COR-L47 (cell line): ENCODE measurements around the gene TTC32.

ENCODE experiments used
- DNase-seq: peaks from one replicate; lab custom pipeline; 2025; lab: John Stamatoyannopoulos, UW

The TTC32 gene

DNA sequence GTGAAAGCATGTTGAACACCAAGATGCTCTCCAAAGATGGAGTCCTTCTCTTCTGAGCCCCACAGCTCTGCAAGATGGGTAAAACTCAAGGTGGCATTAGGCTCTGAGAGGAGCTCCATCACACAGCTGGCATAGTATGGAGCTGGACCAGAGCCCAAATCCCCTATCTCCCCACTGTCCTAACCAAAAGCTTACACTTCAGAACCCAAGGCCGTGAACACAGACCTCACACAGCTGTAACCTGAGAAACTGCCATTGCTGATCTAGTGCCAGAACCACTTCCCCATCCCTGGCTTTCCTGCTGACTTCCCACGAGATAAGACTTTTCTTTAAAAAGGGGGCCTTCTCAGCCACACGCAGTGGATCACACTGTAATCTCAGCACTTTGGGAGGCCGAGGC, 25.0 kb downstream of the TTC32 start:
- no peak for DNase-seq

DNA sequence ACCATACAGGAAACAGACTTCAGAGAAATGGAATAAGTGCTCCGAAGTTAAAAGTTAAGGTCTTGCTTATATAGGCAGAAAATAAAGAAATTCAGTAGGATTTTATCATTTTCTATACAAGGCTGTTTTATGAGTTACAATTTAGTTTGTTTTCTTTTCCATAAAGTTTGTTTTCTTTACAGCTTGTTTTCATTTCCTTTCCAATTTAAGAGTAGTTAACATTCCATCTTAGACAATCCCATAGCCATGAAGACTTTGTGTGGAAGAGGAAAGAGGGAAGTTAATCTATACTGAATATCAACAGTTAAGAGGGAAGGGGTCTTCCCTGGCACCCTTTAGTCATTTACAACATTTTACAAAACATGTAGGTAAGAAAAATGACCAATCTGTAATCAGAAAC, 26.5 kb downstream of the TTC32 start:
- no peak for DNase-seq

DNA sequence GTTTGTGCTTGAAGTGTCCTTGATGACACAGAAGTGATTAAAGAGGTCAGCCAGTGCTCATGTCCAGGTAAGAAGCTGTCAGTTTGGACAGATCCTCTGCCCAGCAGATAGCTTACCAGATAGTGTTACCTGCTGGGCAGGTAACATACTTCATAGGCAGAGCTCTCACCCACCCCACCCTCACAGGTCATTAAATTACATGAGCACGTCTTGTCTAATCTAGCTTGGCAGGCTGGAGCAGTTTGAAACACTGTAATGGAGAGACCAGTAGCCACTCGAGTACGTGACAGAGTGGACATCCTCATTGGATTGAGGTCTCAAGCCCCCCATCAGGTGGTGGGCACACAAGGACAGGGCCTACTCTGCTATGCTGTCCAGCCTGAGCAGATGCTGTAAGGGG, 27.1 kb downstream of the TTC32 start:
- DNase-seq: no peak

DNA sequence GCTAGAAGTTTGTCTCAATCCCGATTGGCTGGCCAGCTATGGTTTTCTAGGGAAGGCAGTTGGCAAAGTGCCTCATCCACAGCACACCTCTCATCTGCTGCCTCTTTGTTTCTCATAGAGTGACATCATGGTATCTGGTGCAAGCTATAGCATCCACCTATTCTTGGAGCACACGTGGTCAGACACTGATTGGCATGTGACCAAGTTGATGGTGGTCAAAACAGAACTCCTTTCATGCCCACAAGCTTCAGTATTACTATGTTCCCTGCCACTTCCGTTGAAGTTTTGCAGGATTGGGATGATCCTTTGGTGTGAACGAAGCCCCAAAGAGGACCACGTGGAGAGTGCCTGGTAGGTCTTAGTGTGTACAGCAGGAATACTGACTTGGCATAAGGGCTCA, 28.8 kb downstream of the TTC32 start:
- DNase-seq: no peak

DNA sequence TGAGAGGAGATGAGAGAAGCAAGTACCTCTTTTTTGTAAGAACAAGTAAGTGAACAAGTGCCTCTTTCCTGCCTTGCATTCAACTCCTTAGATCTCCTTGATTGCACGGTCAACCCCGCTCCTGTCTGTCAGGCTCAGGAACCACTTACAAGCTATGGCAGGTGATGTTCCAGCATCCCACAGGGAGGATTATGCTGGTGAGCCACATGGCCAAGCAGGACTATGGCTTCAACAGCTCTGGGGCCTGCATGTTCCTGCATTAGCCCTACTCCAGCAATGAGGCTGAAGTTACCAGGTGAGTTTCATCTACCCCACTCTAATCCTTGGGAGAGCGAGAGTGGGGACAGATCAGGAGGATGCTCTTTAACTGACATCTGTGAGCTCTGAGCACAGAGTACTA, 29.5 kb downstream of the TTC32 start:
- no peak for DNase-seq

DNA sequence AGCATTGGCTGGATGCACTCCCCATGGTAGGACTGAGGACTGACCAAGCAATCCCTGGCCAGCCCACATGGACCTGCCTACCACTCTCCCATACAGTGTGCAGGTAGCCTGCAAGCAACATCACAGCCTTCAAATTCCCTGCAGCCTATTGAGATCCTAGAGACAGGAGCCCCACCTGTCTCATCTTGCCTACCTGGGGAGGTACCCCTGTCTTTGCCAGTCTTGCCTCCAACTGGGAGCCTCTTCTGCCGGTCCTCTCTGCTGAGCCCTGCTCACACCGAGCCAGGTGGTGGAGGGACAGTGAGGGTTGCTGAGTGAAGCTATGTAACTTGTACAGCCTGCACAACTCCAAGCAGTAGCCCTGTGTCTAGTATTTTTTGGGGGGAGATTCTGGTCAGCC, 29.9 kb downstream of the TTC32 start:
- no peak for DNase-seq

DNA sequence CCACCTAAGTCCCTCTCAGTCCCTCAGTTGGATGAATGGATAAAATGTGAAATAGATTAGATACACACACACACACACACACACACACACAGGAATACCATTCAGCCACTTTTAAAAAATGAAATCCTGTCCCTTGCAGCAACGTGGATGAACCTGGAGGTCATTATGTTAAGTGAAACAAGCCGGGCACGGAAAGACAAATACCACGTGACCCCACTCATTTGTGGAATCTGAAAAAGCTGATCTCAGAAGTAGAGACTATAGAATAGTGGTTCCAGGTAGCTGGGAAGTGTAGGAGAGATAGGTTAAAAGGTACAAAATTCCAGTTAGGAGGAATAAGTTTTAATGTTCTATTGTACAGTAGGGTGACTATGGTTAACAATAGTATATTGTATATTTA, 31.0 kb downstream of the TTC32 start:
- no peak for DNase-seq

DNA sequence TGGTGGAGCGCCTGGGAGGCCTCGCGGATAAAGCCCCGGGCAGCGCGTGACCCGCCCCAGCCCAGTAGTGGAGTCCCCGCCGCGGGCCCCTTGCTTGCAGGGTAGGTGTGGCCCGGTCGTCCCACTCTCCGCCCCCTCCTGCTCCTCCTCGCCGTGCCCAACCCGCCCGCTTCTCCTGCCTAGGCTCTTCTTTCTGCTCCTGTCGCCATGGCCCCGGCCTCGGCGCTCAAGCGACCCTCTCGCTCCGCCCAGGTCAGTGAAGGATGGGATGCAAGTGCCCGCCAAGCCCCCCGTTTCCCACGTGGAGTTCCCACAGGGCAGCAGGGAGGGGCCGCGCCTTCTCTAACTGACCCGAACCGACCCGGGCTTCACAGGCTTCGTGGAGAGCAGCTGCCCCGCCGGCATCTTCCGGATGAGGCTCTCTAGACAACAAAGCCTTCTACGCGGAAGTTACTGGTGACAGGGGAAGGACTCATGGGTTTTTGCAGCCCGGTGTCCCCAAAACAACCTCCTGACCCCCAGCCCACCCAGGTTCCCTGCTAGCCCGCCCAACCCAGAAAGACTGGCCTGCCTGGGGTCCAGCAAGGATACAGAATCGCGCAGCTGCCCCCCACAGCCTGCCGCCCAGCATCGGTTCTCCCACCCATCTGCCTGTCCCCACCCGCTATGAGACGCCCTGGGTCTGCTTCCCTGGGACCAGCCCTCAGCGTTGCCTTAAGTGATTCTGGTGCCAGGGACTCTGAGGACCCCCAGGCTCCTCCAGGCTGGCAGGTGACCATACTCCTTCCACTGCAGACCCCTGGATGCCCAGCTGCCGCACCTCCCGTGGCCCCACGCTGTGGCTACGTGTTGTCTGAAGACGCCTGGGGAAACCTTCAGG, 32.8 kb downstream of the TTC32 start:
- no peak for DNase-seq

DNA sequence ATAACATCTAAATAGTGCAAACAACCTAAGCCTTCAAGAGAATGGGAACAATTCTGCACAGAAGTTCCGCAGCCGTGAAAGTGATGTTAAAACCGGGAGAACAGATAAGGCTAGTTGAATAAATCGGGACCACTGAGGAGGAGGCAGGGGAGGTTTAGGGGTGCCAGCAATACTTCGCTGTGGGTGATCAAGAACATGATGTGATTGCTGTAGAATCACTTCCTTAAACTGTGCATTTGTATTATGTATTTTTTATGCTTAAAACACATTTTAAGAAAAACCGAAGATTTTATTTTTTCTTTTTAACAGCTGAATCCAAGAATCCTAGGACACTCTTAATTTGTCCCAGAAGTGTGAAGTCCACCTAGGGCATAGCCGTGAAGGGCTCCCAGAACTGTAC, 33.6 kb downstream of the TTC32 start:
- no peak for DNase-seq

DNA sequence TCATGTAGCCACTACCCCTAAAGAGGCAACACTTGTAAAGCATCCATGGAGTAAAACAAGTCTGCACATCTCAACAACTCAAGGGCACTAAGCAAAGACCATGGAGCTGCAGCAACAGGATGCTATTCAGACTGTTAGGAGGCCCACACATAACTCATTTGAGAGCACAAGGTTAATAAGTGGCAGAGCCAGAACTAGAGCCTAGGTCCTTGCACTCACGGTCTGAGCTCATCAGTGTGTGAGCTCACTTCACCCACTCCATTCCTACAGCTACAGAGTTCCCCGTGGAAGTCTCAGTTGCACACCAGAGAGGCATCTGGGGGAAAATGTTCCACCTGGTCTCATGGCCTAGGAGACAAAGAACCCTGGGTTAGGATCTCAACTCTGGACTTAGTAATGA, 35.0 kb downstream of the TTC32 start:
- no peak for DNase-seq

DNA sequence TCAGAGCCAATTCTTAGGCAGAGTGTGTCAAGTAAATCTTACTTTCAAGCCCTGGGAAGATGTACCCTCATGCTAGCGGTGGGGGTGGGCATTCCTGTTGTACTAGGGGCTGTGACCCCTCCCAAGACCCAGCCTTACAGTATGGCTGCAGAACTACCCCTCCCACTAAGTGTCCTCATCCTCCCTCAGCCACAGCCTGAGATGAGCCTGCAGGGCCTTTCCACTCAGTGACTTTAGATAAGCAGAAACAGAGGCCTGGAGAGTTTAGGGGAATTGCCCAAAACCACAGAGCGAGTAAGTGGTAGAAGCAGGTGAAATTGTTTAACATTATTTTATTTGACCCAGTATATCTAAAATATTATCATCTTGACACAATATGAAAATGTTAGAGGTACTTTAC, 36.6 kb downstream of the TTC32 start:
- DNase-seq: no peak

DNA sequence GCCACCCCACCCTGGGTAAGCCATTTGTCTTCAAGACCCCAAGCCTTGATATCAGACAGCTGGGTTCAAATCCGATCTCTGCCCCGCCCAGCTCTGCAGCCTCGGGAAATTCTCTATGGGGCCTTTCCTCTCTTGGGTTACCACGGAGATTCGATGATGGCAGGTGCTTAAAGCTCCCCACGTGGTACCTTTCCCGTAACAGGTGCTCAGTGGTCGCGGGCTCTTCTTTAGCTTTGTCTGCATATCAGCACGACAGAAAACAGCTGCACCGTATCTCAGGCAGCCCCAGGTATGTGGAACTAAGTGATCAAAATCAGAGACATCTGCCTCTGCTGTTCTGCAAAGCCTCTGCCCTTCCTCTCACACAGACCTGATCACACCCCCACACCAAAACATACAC, 37.4 kb downstream of the TTC32 start:
- DNase-seq: no peak

DNA sequence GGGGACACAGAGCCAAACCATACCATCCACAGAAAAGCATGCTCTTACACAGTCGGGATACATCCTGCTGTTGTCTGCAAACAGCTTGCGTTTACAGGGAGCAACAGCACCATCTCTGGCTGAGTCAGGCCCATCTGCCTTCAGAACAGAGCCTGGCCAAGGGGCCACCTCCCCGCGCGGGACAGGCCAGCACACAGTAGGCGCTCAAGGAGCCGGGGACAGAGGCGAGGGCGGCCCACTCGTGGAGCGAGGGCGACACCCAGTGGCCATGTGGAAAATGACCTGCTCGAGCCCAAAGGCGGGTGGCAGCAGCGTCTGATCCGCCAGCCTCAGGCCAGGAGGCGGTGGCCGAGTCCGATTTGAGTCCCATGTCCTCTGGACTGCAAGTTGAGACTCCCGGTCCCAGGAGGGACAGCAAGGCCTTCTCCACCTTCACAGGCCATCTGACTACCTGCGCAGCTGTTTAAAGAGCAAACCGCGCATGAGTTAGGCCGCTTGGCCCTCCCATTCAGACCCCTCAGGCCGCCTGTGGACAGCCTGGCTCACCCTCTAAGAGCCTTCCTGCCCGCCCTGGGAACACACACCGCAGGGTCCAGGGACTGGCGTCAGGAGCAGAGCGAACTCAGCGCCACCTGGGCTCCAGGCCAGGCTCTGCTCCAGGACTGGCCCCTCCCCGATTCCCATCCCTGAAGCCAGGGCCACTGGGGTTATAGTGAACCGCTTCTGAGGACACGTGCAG, 38.3 kb downstream of the TTC32 start:
- DNase-seq: peak; percentile 17

DNA sequence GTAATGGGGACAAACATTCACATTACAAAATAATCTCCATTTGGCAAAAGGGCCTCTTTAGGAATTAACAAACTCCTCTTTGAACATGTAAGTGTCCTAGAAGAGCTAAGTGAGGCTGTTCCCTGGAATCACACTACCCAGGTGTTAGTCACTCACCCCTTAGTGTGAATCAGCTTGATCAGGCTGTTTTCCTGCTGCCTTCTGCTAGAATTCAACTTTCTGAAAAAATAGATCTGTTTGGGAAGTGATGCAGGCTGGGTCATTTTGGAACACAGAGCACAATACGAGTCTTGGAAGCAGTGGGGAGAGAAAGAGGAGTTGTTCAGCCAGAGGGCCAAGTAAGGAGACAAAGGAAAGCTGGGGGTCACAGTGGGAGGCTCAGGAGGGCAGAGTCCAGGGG, 40.0 kb downstream of the TTC32 start:
- no peak for DNase-seq

DNA sequence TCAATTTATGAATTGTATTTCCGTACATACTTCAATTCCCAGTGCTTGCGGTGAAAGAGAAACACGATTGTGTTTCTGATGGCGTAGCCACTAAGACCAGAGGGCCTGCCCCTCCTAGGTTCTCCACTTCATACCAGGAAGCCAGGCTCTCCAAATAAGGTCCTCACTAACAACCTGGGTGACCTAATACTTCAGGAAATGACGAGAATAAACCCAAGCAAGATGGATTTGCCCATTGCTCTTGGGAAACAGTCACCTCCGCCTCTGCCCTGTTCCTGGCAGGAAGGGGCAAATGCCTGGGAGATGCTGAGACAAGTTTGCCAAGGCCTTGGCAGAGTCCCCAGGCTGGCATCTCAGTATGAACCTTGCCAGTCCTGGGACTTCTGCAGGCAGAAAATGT, 41.8 kb downstream of the TTC32 start:
- no peak for DNase-seq

DNA sequence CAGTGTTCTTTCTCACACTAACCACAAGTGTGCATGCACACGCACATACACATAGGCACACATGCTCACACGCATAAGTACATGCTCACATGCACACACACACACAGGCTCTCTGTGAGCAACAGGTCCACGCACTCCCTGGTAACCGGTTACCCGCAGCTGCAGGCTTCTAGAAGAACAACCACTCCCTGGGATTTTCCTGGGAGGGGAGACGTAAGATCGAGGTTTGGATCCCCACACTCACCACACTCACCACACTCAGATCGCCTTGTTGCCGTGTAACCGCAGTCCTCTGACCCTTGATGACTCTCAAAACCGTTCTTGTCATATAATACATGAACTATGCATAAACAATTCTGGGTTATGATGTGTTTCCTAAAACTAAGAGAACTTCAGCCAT, 42.2 kb downstream of the TTC32 start:
- DNase-seq: no peak

DNA sequence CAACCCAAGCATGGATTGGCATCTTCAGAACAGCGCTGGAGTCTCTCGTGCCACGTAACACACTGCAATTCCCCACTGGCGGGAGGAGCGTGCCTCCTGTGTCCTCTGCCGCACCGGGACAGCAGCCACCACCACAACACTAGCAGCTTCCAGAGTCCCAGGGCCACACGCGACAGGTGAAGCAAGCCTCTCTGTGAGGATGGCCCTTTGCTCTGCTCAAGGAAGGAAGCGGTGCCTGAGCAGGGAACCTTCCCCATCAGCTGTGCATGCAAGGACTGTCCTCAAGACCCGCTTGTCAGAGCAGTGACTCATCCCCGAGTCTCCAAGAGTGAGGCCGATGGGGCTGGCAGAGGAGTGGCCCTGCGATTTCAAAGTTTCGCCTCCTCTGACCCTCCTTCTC, 44.0 kb downstream of the TTC32 start:
- no peak for DNase-seq

DNA sequence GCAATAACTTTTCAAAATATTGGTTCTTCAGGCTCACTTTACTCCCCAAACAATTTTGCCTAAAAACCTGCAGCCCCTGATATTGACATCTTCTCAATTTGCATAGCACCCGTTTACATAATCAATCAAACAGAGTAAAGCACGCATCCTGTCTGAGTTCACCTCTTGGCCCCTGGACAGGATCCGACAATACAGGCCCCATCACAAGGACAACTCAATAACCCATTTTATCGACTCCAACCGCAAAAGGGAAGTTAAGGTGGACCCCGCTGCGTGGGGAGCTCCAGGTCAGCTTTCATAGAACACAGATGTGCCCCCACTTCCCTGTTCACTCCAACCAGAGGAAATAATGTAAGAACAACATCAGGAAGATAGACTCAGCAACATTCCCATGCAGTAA, 44.7 kb downstream of the TTC32 start:
- DNase-seq: no peak

DNA sequence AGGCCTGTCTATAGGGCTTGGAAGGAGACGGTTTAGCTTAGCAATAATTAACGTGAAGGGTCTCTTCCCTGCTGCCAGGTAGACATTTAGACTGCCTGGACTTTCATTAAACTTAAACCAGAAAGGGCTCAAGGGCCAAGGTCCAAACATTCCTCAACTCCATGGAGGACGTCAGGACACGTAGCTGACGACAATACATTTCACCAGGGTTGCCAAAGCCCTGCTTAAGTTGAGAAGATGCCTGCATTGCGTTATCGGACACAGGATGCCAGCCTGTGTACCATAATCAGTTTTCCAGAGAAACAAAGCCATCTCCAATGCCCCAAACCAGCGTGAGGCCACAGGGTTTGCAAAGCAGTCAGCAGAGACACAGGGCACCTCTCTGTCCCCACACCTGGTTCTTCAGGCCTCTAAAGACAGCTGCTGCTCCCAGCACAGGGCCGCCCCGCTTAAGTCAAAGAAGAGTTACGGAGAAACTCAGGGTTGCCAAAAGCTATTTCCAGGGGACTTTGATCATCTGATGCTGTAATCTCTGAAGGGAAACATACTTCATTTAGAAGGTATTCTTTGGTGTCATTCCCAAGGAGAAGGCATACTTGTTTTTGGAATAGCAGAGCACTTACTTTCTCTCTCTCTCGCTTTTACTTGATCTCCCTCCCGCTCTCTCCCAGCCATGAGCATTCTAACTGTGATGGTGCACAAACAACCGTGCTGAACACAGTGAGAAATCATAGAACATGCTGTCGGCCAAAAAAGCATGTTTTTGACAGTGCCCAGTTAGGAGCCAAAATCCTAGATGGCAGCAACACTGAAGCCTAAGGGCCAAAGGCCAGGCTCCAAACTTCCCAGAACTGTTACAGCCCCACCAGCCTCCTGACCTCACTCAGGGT, 46.0 kb downstream of the TTC32 start:
- no peak for DNase-seq

DNA sequence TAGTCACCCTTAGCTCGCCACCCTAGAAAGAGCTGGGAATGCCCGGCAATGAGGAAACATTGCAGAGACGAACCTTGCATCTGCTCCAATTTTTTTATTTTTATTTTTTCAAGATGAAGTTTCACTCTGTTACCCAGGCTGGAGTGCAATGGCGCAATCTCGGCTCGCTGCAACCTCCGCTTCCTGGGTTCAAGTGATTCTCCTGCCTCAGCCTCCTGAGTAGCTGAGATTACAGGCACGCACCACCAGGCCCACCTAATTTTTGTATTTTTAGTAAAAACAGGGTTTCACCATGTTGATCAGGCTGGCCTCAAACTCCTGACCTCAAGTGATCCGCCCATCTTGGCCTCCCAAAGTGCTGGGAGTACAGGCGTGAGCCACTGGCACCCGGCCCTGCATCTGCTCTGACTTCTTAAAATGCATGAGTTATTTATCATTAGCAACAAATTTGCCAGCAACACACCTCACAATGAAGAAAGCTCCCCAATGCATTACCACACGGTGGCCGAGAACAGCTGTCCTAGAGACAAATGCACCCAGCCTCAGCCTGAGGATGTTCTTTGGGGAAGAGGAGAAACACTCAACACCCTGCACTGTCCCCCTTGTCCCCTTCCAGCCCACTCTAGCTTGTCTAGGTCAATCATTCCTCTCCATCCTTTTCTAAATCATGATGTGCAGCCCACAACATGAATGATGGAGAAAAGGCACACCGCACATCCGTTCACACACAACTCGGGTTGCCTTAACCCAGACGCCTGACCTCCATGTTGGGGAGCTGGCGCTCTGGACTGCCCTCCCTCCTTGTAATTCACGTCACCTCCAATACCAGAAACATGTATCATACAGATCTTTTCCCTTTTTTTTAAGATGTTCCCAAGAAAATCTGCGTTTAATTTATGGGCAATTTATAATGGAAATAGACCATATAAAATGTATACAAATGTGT, 46.9 kb downstream of the TTC32 start:
- DNase-seq: no peak

DNA sequence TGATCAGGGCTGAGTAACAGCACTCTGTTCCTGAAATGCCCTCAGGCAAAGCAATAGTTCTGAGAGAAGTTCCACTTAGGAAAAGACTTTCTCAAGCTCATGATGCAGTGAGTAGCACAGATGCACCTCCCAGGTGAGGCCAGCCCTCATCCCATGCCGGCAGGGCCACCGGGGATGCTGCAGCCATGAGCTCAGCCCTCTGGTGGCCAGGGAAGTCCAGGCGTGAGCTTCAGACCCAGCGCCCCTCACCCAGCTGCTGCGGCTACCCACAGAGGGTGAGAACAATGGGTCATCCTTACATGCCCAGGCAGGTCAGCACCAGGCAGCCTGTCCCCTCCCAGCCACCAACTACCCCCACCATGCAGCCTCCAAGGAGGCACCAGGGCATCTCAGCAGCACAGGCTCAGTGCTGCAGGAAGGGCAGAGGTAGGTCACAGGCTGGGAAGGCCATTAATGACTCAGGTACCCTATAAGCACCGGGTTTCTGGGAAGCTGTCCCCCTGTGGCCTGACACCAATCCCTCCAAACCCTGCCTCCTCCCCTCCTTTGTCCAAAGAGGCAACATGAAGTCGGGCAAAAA, 50.6 kb downstream of the TTC32 start:
- no peak for DNase-seq
